GM21723 (cell line): ENCODE results near the gene PPIA.

Source experiments
- ATAC-seq: cut with Tn5 transposase; IDR thresholded peaks from one replicate; pipeline ENCODE4 v1.9.1; 2021; ENCODE audit warnings: mild to moderate bottlenecking, moderate library complexity; ENCODE audit not compliant: unreplicated experiment

The PPIA gene

DNA sequence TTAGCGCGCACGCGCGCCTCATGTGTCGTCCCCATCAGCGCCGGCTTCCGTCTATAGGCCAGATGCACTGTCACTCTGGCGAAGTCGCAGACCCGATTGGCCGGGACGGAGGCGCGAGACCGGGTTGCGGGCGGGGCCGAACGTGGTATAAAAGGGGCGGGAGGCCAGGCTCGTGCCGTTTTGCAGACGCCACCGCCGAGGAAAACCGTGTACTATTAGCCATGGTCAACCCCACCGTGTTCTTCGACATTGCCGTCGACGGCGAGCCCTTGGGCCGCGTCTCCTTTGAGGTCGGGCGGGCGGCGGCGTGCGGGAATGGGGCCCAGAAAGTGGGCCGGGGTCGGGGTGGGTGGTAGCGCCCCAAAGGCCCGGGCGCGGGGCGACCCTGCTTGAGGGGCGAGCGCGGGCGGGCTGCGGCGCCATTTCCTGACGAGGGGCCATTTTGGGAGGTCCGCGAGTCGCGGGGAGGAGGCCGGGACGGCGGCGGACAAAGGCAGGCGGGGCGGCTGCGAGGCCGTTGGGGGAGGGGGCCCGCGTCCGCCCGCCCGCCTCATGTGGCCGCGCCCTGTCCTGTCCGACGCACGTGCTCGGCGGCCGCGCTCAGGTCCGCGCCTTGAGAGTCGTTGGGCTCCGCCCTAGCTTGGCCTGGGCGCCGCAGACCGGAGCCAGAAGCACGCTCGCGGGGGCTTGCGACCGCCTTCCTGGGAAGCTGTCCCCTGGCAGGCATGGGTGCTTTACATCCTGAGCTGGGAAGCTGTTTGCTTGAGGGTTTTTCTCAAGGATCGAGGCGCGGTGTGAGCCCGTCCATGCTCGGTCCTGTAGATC, at the start of gene PPIA:
PPIA (plus strand) TSS at position 178 of the 825 bp plus-strand sequence; CDS start at position 222, 44 bp downstream.
- peak; percentile 86 for ATAC-seq

DNA sequence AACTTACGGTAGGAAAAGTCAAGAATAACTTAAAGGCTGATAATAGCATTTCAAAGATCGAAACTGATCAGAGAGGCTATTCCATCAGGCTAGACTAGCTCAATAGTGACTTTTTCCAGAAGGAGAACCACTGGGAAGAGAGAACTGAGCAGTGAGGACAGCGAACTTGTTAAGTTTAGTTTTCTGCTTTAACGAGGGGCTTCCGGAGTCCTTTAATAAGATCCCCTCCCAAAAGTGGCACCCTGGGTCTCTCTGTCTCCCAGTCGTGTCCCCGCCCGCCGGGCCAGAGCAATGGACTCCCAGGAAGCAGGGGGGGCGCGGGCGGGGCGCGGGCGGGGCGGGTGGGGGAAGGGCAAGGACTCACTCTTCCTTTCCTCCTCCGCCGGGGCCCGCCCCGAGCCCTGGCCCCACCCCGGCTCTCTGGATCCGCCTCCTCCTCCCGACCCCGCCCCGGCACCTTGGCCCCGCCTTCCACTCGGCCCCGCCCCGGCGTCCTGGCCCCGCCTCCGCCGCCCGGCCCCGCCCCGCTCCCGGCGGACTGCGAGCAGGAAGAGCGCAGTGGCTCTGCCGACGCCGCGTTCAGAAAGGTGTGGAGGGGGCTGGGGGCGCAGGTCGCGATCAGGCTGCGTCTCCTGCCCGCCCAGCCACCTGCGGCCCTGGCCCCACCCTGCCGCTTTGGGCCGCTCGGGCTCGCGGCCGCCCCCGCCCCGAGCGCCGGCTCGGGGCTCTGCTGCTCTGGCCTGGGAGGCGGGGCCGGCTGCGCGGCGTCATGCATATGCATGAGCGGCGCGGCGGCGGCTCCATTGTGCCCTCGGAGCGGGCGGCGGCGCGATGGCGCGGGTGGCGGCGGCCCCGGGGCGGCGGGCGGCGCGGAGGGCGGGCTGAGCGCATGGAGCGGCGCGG, 48.2 kb upstream of the PPIA start, which contains the start of gene ZMIZ2:
ZMIZ2 (plus strand) TSS at position 803 of the 903 bp plus-strand sequence. CDS start 7,403 bp downstream, outside the sequence.
- ATAC-seq, result peak; percentile 71

DNA sequence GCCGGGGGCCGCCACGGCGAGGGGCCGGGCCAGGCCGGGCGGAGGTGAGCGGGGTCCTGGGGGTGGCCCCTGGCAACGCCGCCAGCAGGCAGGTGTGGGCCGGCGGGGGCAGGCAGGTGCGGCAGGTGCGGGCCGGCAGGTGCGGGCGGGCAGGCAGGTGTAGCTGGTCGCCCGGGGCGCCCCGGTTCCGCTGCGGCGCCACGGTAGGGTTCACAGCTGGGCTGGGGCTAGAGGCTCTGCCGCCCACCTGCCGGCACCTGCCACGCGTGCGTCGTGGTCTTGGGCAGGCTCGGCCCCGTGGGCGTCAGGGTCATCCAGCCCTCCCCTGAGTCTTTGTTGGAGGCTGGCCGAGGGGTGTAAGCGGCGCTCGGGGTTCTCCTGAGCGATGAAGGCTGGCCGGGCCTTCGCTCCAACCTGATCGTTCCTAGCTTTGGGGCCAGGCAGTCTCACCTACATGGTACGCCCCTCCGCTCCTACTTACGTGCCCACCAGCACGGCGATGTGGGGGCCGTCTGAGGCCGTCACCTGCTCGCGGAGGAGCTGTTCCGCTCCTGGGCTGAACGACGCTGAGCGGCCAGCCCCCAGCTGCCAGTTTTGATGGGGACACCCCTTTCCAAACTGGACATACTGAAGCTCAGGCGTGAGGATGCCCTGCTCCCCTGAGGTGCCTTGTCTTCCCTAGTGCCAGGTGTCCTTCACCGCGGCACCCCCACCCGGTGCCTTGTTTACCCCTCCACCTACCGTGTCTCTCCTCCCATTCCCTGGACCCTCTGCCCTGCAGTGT, 47.3 kb upstream of the PPIA start:
- ATAC-seq, result peak; percentile 19

DNA sequence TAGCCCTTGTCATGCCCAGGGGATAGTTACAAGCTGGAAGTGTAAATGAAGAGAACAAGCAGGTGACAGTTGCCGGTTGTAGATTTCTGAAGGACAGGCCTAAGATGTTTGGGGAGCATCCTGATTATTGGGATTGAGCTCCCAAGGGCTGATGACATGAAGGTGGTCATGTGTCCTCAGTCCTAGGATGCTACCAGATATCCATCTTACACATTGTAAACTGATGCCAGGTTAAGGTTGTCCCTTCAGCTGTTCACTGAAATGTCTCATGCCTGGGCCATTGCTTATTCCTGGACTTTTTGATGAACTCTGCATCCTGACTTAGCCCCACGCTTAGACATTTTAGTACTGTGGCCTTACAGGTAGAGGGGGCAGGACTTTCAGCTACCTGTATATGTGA, 46.5 kb upstream of the PPIA start:
- ATAC-seq, result no peak

DNA sequence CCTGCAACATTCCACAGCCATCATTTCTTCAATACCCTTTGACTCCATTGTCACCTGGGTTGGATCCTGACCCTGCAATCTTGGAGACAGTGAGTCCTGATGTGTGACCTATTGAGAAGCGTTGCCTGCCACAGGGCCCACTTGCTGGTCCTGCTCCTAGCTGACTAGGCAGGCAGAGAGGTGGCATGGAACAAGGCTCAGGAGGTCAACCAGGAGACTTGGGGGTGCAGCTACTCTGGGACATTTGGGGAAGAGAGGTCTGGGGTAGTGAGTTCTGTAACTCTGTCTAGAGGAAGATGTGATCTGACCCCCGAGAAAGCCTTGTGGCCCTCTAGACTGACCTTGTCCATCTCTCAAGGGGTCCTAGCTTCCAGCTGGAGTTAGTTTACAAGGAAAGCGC, 46.1 kb upstream of the PPIA start:
- ATAC-seq, result no peak

DNA sequence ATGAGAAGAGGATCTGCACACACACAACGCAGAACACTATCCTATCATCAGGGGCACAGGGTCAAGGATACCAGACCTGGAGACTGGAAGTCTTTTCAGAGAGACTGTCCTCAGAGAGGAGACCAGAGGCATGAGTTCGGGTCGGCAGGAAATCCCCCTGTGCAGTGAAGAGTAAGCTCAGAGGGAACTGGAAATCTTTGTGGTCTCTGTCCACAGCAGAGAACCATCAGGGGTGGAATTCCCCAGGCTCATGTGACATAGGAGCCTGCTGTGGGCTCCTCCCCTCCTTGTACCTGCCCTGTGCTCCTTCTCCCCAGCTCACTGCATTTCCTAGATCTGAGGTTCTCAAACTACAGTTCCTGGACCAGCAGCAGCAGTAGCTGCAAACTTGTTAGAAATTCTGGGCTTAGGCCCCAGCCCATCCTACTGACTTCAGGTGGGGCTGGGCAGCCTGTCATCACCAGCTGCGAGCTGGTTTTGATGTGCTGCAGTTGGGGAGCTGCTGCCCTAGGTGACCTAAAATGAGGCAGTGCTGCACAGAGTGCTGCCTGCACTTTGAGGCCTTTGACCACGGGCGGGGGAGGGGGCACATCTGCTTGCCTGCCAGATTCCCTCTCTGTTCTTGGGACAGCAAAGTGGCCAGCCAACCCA, 45.4 kb upstream of the PPIA start:
- peak; percentile 61 for ATAC-seq

DNA sequence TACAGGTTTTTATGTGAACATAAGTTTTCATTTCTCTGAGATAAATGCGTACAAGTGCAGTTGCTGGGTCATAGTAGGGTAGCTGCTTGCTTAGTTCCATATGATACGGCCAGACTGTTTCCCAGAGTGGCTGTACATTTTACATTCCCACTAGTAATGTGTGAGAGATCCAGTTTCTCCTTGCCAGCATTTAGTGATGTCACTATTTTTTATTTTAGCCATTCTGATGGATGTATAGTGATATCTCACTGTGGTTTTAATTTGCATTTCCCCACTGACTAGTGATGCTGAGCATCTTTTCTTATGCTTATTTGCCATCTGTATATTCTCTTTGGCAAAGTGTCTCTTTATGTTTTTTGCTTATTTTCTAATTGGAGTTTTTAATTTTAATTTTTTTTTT, 43.7 kb upstream of the PPIA start:
- ATAC-seq, result no peak

DNA sequence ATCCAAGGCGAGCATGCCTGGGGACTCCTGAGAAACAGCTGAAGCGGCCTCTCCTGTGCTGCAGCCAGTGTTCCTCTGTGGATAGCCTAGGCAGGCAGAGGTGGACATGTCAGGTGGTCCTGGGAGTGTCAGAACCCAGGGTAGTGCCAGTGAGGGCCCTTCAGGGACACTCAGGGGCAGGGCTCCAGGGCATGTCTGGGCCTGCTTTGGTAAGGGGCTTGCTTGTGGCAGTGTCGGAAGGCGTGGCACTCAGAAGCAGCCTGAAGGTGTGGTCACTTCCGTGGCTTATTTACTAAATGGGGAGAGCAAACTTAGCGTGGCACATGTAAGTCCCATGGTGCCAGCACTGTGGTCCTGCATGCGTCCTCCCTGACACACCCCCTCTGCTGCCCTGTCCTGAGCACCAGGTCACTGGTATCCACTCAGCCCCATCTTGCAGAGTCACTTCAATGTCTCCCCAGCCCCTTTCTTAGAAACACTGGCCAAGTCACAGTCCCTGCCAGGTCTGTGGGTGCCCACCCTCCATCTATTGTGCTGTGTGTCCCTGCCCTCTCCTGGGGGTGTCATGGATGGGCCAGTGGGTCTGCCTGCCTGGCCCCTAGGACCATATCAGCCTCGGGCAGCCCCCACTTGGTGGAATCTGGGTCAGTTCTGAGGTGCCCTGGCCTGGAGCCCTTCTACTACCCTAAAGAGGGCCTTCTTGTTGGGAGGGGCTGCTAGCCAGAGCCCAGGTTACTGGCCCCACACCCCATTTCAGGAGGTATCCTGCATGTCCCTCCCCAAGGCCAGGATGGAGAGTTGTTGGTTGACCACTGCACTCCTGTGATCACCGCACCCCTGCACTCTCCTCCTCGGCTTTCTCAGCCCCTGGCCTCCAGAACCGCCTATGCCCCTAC, 41.4 kb upstream of the PPIA start:
- ATAC-seq, result no peak

DNA sequence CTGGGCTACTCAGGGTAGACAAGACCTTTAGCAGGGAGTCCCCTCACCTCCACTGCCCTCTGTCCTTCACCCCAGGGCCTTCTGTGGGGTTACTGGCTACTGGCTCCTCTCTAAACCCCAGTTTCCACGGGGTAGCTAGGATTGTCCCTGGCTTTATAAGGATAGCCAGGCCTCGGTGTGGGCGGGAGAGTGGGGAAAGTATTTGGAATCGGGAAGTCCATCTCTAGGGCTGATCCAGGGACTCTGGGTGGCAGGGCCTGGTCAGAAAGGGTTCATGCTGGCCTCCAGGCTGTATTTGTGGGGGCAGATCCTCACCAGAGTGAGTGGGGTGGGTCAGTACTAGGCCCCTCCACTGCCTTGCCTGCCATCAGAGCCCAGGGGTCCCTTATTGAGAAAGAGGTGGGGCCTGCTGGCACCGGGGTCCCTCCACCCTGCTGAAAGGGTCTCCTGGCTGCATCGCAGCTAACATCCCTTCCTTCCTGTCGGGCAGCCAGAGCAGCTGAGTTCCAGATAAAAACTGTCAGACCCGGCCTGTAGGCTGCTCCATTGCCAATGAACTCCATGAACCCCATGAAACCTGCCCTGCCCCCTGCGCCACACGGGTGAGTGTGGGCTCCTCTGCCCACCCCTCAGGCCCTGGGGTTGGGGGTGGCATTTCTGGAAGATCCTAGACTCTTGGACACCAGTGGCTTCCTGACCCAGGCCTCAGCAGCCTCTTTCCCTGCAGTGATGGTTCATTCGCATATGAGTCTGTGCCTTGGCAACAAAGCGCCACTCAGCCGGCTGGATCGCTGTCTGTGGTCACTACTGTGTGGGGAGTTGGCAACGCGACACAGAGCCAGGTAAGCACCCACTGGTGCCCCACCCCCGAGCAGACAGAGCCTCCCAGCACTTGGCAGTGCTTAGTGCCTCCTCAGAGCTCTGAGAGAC, 40.5 kb upstream of the PPIA start:
- no peak for ATAC-seq

DNA sequence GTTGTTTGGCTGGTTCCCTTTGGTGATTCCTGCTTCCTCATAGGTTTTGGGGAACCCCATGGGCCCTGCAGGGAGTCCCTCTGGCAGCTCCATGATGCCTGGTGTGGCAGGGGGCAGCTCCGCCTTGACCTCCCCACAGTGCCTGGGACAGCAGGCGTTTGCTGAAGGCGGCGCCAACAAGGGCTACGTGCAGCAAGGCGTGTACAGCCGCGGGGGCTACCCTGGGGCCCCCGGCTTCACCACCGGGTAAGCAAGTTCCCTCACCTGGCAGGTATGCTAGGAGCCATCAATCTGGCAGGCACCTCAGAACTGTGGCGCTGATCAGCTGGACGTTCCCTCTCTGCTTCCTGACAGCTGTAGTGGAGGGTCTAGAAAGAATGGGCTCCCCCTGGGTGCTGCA, 39.6 kb upstream of the PPIA start:
- ATAC-seq, result no peak

DNA sequence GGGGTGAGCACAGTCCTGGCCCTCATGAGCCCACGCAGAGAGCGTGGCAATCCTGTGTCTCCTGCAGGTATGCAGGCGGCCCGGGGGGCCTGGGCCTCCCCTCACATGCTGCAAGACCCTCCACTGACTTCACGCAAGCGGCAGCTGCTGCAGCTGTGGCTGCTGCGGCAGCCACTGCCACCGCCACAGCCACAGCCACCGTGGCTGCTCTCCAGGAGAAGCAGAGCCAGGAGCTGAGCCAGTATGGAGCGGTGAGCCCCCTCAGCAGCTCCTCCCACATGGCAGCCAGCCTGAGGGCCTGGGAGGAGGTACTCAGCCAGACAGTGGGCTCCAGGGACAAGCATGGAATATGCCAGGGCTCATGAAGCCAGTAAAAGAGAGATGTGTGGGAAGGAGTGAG, 39.2 kb upstream of the PPIA start:
- ATAC-seq, result no peak

DNA sequence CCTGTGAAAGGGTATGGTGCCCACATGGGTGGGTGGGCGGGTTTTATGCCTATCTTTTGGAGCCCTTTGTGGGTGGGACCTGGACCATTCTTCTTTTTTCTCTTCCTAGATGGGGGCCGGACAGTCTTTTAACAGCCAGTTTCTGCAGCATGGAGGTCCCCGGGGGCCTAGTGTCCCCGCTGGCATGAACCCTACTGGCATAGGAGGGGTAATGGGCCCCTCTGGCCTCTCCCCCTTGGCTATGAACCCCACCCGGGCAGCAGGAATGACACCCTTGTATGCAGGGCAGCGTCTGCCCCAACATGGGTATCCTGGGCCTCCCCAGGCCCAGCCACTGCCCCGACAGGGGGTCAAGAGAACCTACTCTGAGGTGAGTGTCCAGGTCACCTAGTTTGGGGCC, 38.7 kb upstream of the PPIA start:
- no peak for ATAC-seq

DNA sequence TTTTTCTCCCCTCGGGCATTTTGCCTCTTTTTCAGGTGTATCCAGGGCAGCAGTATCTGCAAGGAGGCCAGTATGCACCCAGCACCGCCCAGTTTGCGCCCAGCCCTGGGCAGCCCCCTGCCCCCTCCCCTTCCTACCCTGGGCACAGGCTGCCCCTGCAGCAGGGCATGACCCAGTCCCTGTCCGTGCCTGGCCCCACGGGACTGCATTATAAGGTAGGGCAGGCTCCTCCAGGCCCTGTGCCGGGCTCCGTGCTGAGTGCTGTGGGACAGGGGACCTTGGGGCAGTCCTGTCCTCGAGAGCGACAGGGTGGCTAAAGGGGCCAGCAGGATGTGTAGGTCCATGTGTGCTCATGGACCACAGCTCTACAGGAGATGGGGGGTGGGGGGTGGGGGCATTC, 37.2 kb upstream of the PPIA start:
- no peak for ATAC-seq

DNA sequence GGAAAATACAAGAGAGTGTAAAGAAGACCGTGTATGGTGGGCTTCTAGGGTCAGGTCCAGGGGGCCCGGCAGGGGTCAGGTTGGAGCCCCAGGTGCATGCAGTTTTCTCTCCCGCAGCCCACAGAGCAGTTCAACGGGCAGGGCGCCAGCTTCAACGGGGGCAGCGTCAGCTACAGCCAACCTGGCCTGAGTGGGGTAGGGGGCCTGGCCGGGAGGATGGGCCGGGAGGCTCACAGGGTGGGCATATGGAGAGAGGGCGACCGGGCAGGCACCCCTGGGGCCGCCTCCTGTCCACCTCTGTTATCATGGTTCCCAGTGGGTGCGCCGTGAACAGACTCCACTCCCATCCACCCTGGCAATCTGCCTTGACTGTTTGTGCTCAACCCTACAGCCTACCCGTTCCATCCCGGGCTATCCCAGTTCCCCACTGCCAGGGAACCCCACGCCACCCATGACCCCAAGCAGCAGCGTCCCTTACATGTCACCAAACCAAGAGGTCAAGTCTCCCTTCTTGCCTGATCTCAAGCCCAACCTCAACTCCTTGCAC, 36.4 kb upstream of the PPIA start:
- ATAC-seq, result no peak

DNA sequence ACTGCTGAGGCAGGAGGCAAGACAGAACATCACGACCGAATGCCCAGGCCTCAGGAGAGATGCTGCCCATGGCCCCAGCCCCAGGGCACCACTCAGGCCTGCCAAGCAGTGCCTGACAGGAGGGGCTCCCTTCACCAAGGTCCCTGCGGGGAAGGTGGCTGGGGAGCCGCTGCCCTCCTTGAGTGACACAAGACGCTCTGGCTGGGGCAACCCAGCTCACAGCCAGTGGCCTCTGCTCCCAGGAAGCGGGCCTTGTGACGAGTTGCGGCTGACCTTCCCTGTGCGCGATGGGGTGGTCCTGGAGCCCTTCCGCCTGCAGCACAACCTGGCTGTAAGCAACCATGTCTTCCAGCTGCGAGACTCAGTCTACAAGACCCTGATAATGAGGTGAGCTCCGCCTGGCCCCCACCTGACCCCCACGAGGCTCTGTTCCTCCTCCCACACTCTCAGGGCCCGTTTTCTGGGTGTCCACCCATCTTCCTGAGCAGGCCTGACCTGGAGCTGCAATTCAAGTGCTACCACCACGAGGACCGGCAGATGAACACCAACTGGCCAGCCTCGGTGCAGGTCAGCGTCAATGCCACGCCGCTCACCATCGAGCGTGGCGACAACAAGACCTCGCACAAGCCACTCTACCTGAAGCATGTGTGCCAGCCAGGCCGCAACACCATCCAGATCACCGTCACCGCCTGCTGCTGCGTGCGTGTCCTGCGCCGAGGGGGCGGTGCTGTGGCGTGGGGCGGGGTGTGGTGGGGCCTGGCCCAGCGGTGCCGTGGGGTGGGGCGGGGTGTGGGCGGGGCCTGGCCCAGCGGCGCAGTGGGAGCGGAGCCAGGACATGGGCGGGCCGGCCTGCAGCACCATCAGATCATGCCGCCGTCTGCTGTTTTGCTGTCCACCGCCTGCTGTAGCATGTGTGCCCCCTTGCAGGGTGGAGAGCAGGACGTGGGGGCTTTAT, 35.0 kb upstream of the PPIA start:
- ATAC-seq, result no peak

DNA sequence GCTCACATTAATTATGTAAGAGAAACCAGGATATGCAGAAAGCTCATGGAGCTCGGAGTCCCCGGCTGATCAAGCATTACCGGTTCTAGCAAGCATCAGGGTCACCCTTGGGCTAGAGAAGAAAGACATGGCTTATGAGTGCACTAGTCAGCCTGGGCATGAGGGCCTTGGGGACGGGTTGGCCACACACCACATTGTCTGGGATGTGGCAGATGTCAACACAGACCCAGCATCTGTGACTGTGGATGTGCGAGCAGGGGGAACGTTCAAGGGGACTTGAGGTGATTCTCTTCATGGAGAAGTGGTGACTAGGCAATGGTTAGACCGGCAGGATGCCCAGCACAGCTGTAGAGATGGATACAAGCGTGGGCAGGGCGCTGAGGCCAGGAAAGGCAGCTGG, 34.2 kb upstream of the PPIA start:
- no peak for ATAC-seq
